NCI-H526 (cell line): Measurements from ENCODE around the gene CRYZL1.

Experiments used
- DNase-seq, 2 experiments: peaks; one replicate each; lab custom pipeline; 2025; lab: John Stamatoyannopoulos, UW

Gene CRYZL1

DNA sequence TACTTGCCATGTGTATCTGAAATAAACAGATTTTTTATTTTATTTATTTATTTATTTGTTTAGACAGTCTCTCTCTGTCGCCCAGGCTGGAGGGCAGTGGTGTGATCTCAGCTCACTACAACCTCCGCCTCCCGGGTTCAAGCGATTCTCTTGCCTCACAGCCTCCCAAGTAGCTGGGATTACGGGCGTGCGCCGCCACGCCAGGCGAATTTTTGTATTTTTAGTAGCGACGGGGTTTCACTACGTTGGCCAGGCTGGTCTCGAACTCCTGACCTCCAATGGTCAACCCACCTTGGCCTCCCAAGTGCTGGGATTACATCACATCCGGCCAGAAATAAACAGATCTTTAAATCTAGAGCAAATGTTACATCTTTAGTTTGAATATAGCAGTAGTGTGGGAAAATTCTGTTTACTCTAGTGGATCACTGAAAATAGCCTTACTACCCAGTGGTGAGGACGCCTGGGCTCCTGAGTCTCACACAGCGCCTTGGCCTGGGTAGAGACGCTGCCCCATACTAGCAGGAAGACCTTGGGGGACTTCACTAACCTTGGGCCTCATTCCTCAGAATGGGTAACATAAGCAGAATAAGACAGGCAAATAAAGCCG is 100.3 kb downstream of the CRYZL1 start:
- DNase-seq = peak; percentile 18 to 30

DNA sequence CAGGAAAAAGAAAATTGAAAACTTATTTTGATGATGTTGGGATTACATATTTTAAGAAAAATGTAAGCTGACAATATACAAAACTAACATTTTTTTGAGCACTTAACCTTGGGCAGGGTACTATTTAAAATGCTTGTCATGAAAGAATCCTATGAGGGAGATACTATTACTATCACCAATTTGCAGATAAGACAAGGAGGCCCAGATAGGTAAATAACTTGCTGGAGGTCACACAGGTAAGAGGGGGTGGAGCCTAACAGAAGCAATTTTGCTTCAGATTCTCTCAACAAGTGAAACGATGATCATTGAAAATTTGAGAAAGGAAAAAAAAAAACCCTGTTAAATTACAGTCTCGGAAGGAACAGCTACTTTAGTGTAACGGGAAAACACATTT is 100.8 kb downstream of the CRYZL1 start:
- DNase-seq = peak in 1 of 2 experiments; percentile 9

DNA sequence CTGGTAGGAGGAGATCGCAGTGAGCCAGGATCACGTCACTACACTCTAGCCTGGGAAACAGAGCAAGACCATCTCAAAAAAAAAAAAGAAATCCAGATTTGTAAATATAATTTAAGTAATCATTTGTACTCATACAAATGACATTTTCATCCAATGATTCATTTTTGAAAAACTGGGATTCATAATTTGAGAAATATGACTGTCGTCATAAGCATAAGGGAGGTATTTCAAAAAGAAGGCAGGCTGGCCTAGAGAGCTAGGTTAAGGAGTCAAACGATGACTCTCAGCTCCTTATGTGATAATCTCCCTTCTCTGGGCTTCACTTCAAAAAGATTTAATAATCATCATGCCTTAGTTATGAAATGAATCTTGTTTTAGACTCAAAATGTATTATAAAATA is 101.9 kb downstream of the CRYZL1 start:
- DNase-seq = no peak
